ENCODE measurements around the gene MYLK4.

- TF ChIP-seq POLR2A (IDR thresholded peaks at IDR 0.05; ENCODE audit: low read length) (no peak), GATA1 (IDR thresholded peaks at IDR 0.05; ENCODE audit: low read depth, low read length) (no peak)
Measured at GRCh38 chr6:2756241-2756640, 5.5 kb upstream of the MYLK4 start.
